Nephron progenitor cell (in vitro differentiated cells): Measurements from ENCODE around the gene RTP1.
"Not testable (repeated sequence)": the region's sequence is repeated elsewhere in the genome, so short reads cannot be mapped to it uniquely, and the experiment has no call there.

Source experiments
- DNase-seq: peaks from one replicate; pipeline ENCODE4 v3.0.0; 2021
- H3K27ac Mint-ChIP-seq: 2 replicates; pipeline ENCODE4 v1.8.0; 2021; ENCODE audit warnings: mild to moderate bottlenecking, moderate library complexity, mixed read lengths
- H3K27me3 Mint-ChIP-seq: 2 replicates; pipeline ENCODE4 v1.8.0; 2021; ENCODE audit warnings: mild to moderate bottlenecking, low read depth, mixed read lengths; ENCODE audit not compliant: poor library complexity
- H3K36me3 Mint-ChIP-seq: 2 replicates; pipeline ENCODE4 v1.8.0; 2021; ENCODE audit warnings: low read depth, mixed read lengths
- H3K4me1 Mint-ChIP-seq: 2 replicates; pipeline ENCODE4 v1.8.0; 2021; ENCODE audit warnings: mixed read lengths
- H3K4me3 Mint-ChIP-seq: 2 replicates; pipeline ENCODE4 v1.8.0; 2021; ENCODE audit warnings: mild to moderate bottlenecking, moderate library complexity, mixed read lengths
- H3K9me3 Mint-ChIP-seq: 2 replicates; pipeline ENCODE4 v1.8.0; 2021; ENCODE audit warnings: mild to moderate bottlenecking, moderate library complexity, mixed read lengths
- CTCF ChIP-seq: fragments of 200-600 bp; sonication (generic); IDR thresholded peaks from 2 replicates; pipeline ENCODE4 v1.5.0; 2021; ENCODE audit warnings: antibody characterized with exemption

The RTP1 gene

GRCh38 chr3:187166750-187167149, 30.5 kb upstream of the RTP1 start:
- Mint-ChIP-seq H3K27ac (no peak overlapping the region), H3K9me3 (peaks cover 9% of the 10 kb centered on the region), H3K27me3 (peaks cover 9% of the 10 kb centered on the region), H3K36me3 (no peaks in the 10 kb centered on the region), H3K4me3 (no peak overlapping the region), H3K4me1 (peaks cover 34% of the 10 kb centered on the region)
- no peak for DNase-seq
- TF ChIP-seq CTCF = no peak

GRCh38 chr3:187167777-187168176, 29.5 kb upstream of the RTP1 start:
- TF ChIP-seq CTCF = no peak
- H3K27me3 Mint-ChIP-seq = peaks cover 9% of the 10 kb centered on the region
- no peak for DNase-seq
- peaks cover 8% of the 10 kb centered on the region for H3K9me3 Mint-ChIP-seq
- H3K4me3 Mint-ChIP-seq = no peak overlapping the region
- no peak overlapping the region for H3K27ac Mint-ChIP-seq
- no peaks in the 10 kb centered on the region for H3K36me3 Mint-ChIP-seq
- peaks cover 28% of the 10 kb centered on the region for H3K4me1 Mint-ChIP-seq

- DNase-seq = no peak
- peaks cover 7% of the 10 kb centered on the region for H3K27me3 Mint-ChIP-seq
- peaks cover 8% of the 10 kb centered on the region for H3K9me3 Mint-ChIP-seq
- H3K4me1 Mint-ChIP-seq = peaks cover 24% of the 10 kb centered on the region
- no peak overlapping the region for H3K4me3 Mint-ChIP-seq
- H3K36me3 Mint-ChIP-seq = no peaks in the 10 kb centered on the region
- no peak overlapping the region for H3K27ac Mint-ChIP-seq
- no peak for TF ChIP-seq CTCF
Measured at GRCh38 chr3:187169231-187169960, 27.9 kb upstream of the RTP1 start.

GRCh38 chr3:187170911-187171310, 26.4 kb upstream of the RTP1 start:
- not testable (repeated sequence) for H3K36me3 Mint-ChIP-seq

GRCh38 chr3:187172929-187173328, 24.4 kb upstream of the RTP1 start:
- no peaks in the 10 kb centered on the region for H3K9me3 Mint-ChIP-seq
- H3K36me3 Mint-ChIP-seq = no peaks in the 10 kb centered on the region
- no peak overlapping the region for H3K27ac Mint-ChIP-seq
- peaks cover 6% of the 10 kb centered on the region for H3K27me3 Mint-ChIP-seq
- DNase-seq = no peak
- H3K4me3 Mint-ChIP-seq = no peak overlapping the region
- TF ChIP-seq CTCF = no peak
- H3K4me1 Mint-ChIP-seq = no peaks in the 10 kb centered on the region

More at GRCh38 chr3:187170911-187171310, 26.4 kb upstream of the RTP1 start:
- H3K27ac Mint-ChIP-seq, DNase-seq, H3K27me3 Mint-ChIP-seq, H3K4me1 Mint-ChIP-seq, H3K9me3 Mint-ChIP-seq, H3K4me3 Mint-ChIP-seq: not testable (repeated sequence)

GRCh38 chr3:187181454-187182170, 15.7 kb upstream of the RTP1 start:
- DNase-seq = no peak
- Mint-ChIP-seq H3K4me3 (no peak overlapping the region), H3K9me3 (no peaks in the 10 kb centered on the region), H3K27me3 (peaks cover 6% of the 10 kb centered on the region), H3K4me1 (peaks cover 10% of the 10 kb centered on the region), H3K36me3 (no peaks in the 10 kb centered on the region), H3K27ac (no peak overlapping the region)
- TF ChIP-seq CTCF = no peak
